ENCODE data around the gene TEX51.

Gene TEX51

DNA sequence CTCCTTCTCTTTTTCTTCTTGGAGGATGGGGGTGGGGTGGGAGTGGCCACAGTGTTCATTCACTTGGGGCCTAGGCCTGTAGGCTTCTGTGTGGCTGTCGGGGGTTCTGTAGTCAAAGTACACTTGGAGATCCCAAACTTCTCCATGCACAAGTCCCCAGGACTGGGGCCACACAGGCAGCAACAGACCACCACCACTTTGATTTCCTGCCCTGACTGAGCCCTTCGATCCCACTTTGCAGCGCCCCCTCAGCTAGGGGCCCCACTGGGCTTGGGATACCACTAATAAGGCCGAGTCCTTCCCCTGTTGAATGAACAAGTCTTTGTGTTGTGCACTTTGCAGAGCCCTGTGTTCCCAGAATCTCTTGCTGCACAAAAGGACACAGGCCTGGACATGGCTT, 5.5 kb upstream of the TEX51 start (continued):
- TF ChIP-seq, protein P1, sequence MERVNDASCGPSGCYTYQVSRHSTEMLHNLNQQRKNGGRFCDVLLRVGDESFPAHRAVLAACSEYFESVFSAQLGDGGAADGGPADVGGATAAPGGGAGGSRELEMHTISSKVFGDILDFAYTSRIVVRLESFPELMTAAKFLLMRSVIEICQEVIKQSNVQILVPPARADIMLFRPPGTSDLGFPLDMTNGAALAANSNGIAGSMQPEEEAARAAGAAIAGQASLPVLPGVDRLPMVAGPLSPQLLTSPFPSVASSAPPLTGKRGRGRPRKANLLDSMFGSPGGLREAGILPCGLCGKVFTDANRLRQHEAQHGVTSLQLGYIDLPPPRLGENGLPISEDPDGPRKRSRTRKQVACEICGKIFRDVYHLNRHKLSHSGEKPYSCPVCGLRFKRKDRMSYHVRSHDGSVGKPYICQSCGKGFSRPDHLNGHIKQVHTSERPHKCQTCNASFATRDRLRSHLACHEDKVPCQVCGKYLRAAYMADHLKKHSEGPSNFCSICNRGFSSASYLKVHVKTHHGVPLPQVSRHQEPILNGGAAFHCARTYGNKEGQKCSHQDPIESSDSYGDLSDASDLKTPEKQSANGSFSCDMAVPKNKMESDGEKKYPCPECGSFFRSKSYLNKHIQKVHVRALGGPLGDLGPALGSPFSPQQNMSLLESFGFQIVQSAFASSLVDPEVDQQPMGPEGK (CRISPR knock-in tag; IDR thresholded peaks at IDR 0.05; ENCODE audit: borderline replicate concordance), result no peak
- no peak for TF ChIP-seq ZFP30 (CRISPR knock-in tag; IDR thresholded peaks at IDR 0.05)
- no peak for TF ChIP-seq BACH2 (CRISPR knock-in tag; IDR thresholded peaks at IDR 0.05; ENCODE audit: borderline replicate concordance)
- TF ChIP-seq TCF4 (CRISPR knock-in tag; IDR thresholded peaks at IDR 0.05; ENCODE audit: borderline replicate concordance), result no peak
- TF ChIP-seq, protein P2, sequence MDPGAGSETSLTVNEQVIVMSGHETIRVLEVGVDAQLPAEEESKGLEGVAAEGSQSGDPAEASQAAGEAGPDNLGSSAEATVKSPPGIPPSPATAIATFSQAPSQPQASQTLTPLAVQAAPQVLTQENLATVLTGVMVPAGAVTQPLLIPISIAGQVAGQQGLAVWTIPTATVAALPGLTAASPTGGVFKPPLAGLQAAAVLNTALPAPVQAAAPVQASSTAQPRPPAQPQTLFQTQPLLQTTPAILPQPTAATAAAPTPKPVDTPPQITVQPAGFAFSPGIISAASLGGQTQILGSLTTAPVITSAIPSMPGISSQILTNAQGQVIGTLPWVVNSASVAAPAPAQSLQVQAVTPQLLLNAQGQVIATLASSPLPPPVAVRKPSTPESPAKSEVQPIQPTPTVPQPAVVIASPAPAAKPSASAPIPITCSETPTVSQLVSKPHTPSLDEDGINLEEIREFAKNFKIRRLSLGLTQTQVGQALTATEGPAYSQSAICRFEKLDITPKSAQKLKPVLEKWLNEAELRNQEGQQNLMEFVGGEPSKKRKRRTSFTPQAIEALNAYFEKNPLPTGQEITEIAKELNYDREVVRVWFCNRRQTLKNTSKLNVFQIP (CRISPR knock-in tag; IDR thresholded peaks at IDR 0.05; ENCODE audit: borderline replicate concordance, low read depth), result no peak
- TF ChIP-seq RARB (CRISPR knock-in tag; IDR thresholded peaks at IDR 0.05), result no peak
- no peak for TF ChIP-seq ZNF70 (CRISPR knock-in tag; IDR thresholded peaks at IDR 0.05)
- TF ChIP-seq ISL1 (CRISPR knock-in tag; IDR thresholded peaks at IDR 0.05), result no peak

DNA sequence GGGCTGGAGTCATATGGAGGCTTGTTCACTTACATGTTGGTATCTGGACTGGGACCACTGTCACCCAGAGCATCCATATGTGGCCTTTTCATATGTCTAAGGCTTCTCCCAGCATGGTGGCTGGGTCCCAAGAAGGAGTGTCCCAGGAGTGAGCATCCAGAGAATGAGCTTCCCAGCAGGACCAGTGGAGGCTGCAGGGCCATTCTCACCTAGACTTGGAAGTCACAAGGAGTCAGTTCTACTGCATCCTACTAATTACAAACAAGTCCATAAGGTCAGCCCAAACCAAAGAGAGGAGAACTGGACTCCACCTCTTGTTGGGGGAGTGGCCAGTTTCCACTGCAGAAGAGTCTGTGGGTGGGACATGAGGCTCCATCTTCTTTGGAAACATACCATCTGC, 5.1 kb upstream of the TEX51 start:
- no peak for ATAC-seq
- TF ChIP-seq TCF4 (CRISPR knock-in tag; IDR thresholded peaks at IDR 0.05; ENCODE audit: borderline replicate concordance) (no peak), ZFP30 (CRISPR knock-in tag; IDR thresholded peaks at IDR 0.05) (no peak), ISL1 (CRISPR knock-in tag; IDR thresholded peaks at IDR 0.05) (no peak), ZNF8 (CRISPR knock-in tag; IDR thresholded peaks at IDR 0.05) (no peak), ARNTL (CRISPR knock-in tag; IDR thresholded peaks at IDR 0.05; ENCODE audit: borderline replicate concordance, low read depth) (no peak), PPARA (CRISPR knock-in tag; IDR thresholded peaks at IDR 0.05; ENCODE audit: borderline replicate concordance) (no peak), ZNF70 (CRISPR knock-in tag; IDR thresholded peaks at IDR 0.05) (no peak), RARB (CRISPR knock-in tag; IDR thresholded peaks at IDR 0.05) (no peak), GLIS3 (CRISPR knock-in tag; IDR thresholded peaks at IDR 0.05) (no peak), ZC3H10 (CRISPR knock-in tag; IDR thresholded peaks at IDR 0.05) (no peak), ZNF565 (CRISPR knock-in tag; conservative IDR thresholded peaks at IDR 0.05; ENCODE audit: low read depth) (no peak), TOX (CRISPR knock-in tag; IDR thresholded peaks at IDR 0.05; ENCODE audit: borderline replicate concordance) (no peak), CSDC2 (CRISPR knock-in tag; IDR thresholded peaks at IDR 0.05) (no peak), BACH2 (CRISPR knock-in tag; IDR thresholded peaks at IDR 0.05; ENCODE audit: borderline replicate concordance) (no peak), SNAI2 (CRISPR knock-in tag; IDR thresholded peaks at IDR 0.05) (no peak), OSR1 (CRISPR knock-in tag; IDR thresholded peaks at IDR 0.05) (no peak)
- TF ChIP-seq, protein P3, sequence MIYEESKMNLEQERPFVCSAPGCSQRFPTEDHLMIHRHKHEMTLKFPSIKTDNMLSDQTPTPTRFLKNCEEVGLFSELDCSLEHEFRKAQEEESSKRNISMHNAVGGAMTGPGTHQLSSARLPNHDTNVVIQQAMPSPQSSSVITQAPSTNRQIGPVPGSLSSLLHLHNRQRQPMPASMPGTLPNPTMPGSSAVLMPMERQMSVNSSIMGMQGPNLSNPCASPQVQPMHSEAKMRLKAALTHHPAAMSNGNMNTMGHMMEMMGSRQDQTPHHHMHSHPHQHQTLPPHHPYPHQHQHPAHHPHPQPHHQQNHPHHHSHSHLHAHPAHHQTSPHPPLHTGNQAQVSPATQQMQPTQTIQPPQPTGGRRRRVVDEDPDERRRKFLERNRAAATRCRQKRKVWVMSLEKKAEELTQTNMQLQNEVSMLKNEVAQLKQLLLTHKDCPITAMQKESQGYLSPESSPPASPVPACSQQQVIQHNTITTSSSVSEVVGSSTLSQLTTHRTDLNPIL (CRISPR knock-in tag; IDR thresholded peaks at IDR 0.05; ENCODE audit: low read depth), result no peak
- TF ChIP-seq, protein P4, sequence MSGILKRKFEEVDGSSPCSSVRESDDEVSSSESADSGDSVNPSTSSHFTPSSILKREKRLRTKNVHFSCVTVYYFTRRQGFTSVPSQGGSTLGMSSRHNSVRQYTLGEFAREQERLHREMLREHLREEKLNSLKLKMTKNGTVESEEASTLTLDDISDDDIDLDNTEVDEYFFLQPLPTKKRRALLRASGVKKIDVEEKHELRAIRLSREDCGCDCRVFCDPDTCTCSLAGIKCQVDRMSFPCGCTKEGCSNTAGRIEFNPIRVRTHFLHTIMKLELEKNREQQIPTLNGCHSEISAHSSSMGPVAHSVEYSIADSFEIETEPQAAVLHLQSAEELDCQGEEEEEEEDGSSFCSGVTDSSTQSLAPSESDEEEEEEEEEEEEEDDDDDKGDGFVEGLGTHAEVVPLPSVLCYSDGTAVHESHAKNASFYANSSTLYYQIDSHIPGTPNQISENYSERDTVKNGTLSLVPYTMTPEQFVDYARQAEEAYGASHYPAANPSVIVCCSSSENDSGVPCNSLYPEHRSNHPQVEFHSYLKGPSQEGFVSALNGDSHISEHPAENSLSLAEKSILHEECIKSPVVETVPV (CRISPR knock-in tag; IDR thresholded peaks at IDR 0.05), result no peak
- TF ChIP-seq, protein P1 (CRISPR knock-in tag; IDR thresholded peaks at IDR 0.05; ENCODE audit: borderline replicate concordance), result no peak

DNA sequence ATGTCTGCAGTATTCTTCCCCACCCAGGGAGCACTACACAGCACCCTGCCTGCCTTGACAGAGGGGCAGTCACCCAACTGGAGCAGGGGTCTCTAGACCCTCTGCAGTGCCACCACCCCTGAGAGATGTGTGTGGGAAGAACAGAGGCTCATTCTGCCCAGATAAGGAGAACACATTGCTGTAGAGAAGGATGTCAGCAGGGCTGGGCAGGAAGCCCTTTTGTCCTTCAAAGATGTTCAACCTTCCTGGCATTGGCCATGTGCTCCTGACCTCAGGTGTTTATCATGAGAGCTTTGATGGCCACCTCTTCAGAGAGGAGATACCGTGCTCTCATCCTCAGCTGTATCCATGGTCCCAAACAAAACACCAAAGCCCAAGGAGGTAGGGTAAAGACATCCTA, 4.6 kb upstream of the TEX51 start:
- TF ChIP-seq PPARA (CRISPR knock-in tag; IDR thresholded peaks at IDR 0.05; ENCODE audit: borderline replicate concordance), result no peak
- TF ChIP-seq ZNF70 (CRISPR knock-in tag; IDR thresholded peaks at IDR 0.05), result no peak
- no peak for TF ChIP-seq ZNF565 (CRISPR knock-in tag; conservative IDR thresholded peaks at IDR 0.05; ENCODE audit: low read depth)
- TF ChIP-seq ARNTL (CRISPR knock-in tag; IDR thresholded peaks at IDR 0.05; ENCODE audit: borderline replicate concordance, low read depth), result no peak
- no peak for TF ChIP-seq GLIS3 (CRISPR knock-in tag; IDR thresholded peaks at IDR 0.05)
- TF ChIP-seq ISL1 (CRISPR knock-in tag; IDR thresholded peaks at IDR 0.05), result no peak
- no peak for TF ChIP-seq CSDC2 (CRISPR knock-in tag; IDR thresholded peaks at IDR 0.05)
- TF ChIP-seq ZFP30 (CRISPR knock-in tag; IDR thresholded peaks at IDR 0.05), result no peak
- TF ChIP-seq, protein P1 (CRISPR knock-in tag; IDR thresholded peaks at IDR 0.05; ENCODE audit: borderline replicate concordance), result no peak
- TF ChIP-seq, protein P2 (CRISPR knock-in tag; IDR thresholded peaks at IDR 0.05; ENCODE audit: borderline replicate concordance, low read depth), result no peak
- TF ChIP-seq, protein P4 (CRISPR knock-in tag; IDR thresholded peaks at IDR 0.05), result no peak
- TF ChIP-seq TCF4 (CRISPR knock-in tag; IDR thresholded peaks at IDR 0.05; ENCODE audit: borderline replicate concordance), result no peak
- TF ChIP-seq SNAI2 (CRISPR knock-in tag; IDR thresholded peaks at IDR 0.05), result no peak
- no peak for ATAC-seq

Data from SK-N-SH treated with all-trans-retinoic acid at 6 μM for 48 hours (cell line).